ENCODE data around the gene SLC25A26.

Gene SLC25A26

DNA sequence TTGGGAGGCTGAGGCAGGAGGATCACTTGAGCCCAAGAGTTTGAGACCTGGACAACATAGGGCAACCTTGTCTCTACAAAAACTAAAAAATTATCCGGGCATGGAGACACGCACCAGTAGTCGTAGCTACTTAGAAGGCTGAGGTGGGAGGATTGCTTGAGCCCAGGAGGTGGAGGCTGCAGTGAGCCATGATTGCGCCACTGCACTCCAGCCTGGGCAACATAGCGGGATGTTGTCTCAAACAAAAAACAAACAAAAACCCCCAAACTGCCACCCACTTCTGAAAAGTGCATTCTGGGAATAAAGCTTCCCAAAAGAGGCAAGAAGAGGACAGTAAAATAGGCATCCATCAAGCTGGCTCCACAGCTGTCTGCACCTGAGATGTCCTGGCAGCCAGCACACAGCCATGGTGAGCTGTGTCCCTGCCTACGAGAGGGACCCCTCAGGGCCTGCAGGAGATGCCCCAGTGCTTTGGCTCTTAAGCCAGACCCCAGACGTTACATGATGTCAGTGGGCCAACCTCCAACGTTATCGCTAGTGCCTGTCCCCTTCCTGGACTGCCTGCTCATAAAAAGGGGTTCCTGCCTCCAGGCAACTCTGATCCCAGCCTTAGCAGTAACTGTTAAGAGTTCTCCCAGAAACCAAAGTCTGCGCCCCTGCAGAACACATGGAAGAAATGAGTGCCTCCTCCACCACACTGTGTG, 178.9 kb downstream of the SLC25A26 start:
- DNase-seq, result peak; percentile 30

DNA sequence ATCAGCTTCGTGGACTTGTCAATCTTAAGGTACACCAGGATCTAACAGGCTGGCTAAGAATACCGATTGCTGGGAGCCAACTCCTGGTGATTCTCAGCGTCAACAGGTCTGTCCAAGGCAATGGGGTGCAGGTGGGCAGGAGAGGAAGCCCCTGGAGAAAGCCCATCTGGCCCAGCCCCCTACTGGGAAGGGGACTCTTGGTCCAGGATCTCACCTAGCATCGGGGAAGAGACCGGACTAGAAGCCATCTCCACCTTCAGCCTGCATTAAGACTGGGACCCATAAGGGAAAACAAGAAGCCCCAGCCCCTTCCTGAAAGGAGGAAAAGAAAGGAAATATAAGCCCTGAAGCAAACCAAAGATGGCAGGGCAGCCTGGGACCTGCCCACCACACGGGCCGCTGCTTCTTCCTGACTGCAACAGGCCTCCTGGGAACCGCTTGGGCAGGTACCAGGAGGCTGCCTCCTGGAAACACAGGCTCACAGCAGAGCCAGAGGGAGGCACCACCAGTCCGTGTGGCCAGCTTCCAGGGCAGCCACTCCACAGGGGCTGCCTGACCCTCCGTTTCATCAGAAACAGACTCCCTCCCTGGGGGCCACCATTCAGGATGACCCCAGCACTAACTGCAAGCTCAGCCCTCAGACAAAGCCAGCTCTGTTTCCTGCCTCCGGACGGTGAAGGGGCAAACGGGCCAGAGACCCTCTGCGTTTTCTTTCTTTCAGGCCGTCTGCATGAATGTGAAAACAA, 179.8 kb downstream of the SLC25A26 start:
- peak; percentile 44 for DNase-seq

DNA sequence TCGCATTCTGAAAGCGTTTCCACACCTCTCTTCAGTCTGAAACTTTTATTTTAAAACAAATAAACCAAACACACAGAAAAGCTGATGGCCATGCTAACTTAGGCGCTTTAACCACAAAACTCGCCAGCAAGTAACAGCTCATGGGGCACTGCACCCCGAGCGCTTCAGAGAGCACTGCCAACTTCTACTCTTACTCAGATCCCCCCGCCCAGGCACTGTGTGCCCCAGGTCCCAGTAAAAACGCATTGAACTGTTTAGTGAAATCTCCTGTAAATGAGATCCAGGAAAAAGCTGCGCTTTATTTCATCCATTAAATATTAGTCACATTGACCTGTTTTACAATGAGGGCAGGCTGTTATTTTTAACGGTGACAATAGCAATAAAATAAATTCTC, 180.4 kb downstream of the SLC25A26 start:
- DNase-seq, result peak; percentile 43

DNA sequence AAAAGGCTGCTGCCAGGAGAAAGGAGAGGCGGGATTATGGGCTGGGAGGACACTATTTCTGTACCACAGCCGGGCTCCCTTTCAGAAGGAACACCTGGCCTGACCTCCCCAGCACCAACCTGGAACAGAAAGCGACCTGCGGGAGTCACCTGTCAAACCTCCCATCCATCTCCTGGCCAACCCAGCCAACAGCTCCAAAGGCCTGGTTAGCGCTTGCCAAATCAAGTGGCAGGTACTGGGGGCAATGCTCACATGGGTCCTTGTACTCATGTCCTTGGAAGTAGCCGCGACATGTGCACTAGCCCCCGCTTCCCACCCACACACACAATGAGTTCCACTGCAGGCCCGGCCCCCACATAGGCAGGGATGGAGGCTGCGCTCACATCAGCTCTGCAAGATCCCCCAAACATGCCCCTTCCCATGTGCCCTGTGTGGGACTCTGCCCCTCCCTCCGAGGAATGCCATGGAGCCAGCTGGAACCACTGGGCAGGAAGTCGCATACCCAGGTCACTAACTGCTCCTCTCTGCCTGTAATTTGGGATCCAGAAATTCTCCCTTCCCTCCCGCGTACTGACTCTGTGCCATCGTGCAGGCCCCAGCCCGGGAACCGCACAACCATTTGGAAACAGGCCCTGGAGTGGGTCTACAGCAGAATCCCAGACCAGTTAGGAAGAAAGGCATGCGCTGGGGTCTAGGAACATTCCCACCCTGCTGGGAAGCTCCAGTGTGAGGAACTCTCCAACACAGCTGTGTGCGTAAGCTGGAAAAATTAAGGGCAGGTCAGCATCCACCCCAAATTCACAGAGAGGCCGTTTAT, 181.1 kb downstream of the SLC25A26 start:
- peak; percentile 56 for DNase-seq

DNA sequence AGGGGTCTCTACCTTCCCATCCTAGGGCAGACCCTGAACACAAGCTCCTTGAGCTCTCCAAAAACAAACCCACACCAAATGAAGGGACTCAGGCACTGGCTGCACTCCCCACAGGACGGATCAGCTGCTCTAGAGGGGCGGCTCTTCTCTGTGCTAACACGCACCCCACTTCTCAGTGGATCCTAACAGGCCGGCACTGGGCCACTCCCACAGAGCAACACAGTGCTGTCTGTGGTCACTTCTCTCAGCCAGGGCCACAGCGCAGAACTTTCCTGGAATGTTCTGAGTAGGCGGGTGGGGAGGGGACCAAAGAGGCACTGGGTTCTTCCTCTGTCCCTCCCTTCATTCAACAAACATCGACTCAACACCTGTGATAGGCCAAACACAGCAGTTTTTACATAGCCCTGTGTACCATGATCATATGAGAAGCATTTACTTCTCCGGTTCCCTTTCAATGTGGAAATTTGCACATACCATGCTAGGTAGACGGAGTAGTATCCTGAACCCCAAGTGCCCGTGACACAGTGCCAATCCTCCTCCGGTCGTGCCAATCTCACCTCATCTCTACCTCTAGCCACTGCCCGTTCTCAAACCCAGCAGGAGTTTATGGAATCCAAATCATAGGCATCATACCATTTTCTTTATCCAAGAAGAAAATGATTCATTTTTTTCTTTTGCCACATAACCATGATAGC, 181.9 kb downstream of the SLC25A26 start:
- DNase-seq, result peak; percentile 54

DNA sequence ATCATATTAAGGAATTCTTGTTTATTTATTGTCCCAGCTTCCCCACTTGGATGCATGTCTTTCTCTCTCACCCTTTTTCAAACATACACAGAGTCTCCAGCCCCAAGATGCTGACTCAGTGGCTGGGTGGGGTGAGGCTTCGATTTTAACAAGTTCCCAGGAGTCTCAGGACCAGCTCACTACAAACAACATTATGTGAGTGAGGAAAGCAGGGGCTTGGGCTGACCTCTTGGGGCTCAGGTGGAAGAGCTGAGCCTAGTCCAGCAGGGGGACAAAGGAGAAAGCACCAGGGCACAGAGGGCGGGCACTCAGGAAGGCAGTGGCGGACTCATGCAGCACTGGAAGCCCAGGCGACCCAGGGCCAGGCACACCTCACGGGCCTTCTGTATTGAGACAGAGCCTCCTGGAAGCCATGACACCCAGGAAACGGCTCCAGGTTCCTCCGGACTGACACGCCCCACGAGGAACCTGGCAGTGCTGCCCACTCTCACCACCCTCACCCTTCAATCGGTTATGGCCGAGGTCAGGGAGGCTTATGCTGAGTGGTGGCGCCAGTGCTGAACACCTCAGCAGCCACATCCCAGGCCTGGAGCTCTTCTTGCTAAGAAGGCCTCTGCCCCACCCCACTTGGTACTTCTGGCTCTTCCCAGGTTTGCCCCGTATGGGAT, 182.7 kb downstream of the SLC25A26 start:
- DNase-seq, result peak; percentile 40

DNA sequence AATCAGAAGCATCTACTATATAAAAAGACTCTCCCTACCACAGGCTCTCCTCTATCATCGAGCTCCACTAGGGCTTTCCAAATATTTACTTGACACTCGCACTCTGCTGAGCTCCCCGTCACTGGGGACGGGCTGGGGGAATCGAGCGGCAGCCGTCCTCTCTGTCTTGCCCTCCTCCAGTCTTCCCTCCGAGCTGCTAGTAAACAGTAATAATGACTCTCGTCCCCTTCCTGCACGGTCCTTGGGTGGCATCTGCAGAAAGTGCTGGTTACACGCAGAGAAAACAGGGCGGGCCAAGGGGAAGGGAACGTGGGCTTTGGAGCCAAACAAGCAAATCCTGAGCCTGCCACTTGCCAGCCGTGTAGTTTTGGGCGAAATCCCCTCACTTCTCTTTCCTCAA, 183.4 kb downstream of the SLC25A26 start:
- DNase-seq, result peak; percentile 22

DNA sequence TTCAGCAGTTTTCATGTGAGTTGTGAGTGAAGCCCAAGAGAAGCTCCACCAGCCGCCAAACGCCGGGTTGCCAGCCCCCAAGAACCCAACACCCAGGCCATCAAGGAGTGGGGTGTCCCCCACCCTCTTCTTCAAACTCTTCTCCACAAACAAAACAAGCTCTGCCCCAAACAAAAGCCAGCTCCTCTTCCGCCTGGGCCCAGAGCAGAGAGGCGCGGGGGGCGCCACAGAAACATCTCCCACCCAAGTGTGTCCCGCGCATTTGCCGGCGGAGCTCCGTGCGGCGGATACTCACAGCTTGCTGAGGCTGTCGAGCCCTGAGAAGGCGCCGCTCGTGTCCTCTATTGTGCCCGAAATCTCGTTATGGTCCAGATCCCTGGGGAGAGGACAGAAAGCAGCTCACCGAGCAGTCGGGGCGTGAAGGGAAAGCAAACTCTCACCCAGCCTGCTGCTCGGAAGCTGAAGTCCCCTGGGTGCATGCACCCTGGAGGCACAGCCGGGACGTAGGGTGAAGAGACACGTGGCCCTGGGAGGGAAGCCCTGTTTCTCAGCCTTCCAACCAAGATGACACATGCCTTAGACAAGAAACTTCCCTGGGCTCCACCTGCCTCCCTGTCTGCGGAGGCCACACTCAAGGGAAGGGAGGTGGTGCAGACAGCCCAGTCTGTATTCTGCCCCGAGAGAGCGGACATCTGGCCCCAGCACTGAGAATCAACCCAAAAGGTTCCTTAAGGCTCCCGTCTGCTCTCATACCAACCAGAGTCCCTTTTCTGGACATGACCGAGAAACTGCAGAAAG, 184.3 kb downstream of the SLC25A26 start:
- DNase-seq, result peak; percentile 34

DNA sequence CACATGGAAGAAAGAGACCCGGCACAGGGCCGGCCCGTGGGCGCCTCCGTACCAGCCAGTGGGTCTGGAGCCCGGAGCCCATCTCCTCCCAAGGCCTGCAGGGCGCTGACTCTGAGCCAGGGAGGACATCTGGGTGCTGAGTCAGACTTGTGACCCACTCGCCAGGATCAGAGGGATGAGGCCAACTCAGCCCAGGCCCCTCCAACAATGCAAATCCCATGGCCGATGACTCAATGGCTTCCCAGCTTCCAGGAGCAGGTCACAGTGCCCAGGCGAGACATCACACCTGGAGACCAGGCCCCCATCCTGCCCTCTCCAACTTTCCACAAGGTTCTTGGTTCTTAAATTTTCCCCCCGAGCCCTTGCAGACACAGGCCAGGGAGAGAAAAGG, 184.9 kb downstream of the SLC25A26 start:
- DNase-seq, result peak; percentile 31

DNA sequence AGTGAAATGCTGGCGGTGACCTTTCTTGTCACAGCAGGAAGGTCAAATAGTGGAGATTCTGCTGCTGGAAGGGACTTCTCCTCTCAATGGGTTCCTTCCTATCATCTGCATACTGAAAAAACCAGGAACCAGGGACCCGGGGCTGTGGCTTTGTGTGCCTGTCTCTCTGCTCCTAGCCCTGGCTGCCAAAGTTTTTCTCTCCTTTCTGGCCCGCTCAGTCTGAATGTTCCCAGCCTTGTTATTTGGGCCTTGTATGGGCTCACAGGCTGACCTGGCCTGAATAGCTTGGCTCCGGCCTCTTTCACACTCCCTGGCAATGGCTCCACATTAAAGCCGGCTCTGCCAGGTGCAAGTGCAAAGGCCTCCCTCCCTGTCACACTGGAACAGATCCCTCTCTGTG, 185.4 kb downstream of the SLC25A26 start:
- DNase-seq, result no peak

DNA sequence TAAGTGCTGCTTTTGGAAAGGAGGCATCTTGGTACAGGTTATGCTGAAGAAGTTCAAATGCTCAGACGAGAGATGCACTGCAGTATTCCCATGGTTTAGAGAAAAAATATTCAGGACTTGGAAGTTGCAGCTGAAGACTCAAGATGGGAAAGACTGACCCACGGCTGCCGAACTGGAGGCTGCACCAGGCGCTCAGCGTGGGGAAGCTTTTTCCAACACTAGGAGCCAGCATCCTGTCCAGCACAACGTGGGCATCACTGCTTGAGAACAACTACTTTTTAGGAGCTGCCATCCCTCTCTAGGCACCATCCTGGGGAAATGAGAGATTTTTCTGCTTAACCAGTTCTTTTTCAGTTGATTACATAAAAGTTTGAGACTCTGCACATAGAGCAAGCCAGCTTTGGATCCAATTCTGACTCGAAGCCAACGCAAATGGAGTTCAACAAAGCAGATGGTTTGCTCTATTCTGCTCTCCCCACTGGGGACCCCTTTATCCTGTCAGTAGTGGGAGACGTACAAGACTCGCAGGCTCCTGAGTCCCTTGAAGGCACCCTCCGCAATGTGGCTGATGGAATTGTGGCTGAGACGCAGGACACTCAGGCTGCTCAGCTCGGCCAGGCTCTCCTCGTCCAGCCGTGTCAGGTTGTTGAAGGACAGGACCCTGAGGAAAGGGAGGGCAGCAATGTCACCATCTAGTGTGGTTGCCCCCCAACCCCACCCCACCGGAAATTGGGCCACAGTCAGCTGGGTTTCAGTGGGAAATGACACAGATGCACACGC, 186.2 kb downstream of the SLC25A26 start:
- DNase-seq, result peak; percentile 48

DNA sequence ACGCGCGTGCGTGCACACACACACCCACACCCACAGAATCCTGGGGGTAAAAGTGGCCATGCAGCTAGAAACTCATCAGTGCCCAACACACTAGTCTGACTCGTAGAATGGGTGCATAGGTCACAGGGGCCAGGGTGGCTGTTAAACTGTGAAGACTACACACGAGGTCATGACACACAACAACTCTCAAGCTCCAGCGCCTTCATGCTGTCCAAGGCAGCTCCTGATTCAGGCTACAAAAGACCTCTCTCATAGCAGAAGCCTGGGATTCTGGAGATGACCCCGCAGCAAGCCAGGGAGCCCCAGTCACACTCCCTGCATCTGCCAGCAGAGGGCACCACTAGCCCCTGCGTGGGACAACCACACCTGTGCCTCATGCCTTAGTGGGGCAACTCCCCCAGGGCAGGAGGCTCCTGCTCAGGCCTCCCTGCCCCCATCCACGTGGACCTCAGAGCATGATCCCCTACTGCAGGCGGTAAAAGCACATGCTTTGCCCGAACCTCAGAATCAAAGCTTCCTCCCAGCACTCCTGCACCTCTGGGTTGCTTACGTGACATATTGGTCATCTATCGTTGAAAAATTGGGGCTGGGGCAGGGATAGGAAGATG, 186.9 kb downstream of the SLC25A26 start:
- DNase-seq, result peak; percentile 80

DNA sequence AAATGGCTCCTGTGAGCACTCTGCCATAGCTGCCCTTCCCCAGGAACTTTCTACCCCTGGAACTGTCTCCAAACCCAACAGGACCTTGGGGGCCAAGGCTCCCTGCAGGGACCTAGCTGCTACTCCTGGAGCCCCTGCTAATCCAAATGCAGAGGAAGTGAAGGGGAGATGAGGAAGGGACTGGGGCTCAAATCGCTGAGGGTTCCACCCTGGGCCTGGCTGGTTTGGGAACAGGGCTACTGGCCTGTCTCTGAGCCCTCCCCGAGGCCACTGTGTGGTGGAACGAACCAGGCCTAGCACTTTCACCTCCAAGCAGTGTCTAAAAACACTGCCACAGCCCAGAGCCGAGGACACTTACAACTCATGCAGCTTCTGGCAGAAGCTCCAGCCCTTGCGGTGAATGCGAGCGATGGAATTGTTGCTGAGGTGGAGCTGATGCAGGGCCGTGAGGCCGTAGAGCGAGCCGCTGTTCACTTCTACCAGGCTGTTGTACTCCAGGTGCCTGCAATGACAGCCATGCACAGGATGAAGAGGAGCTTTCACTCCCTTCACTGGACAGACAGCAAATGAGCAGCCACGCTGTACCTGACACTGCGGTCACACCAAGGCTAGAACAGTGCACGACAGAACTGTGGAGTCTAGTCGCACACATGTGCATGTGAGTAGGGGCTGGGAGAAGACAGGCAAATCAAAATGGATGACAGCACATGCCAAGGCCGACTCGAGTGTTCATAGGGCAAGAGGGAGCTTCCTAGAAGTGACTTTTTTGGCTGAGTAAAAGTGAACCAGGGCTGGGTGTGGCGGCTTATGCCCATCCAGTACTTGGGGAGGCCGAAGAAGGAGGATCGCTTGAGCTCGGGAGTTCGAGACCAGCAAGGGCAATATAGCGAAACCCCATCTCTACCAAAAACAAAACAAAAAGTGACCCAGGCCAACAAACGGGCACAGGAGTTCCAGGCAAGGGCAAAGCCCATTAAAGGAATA, 189.3 kb downstream of the SLC25A26 start:
- DNase-seq, result peak; percentile 32

DNA sequence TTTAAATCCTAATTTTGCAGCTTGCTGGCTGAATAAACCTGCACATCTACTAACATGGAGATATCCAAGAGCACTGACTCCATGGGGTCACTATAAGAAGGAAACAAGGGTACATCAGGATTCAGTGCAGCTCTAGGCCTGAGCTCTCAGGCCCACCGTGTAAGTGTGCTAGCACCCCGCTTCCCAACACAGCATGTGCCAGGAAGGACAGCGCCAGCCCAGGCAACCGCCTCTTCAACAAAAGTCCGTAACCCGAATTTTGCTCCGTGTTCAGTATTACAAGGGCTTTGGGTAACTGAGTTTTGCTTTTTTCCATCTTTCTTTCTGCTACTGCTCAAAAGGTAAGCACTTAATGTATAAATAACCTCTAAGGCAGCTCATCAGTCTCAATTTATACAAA, 190.2 kb downstream of the SLC25A26 start:
- DNase-seq, result peak; percentile 27

DNA sequence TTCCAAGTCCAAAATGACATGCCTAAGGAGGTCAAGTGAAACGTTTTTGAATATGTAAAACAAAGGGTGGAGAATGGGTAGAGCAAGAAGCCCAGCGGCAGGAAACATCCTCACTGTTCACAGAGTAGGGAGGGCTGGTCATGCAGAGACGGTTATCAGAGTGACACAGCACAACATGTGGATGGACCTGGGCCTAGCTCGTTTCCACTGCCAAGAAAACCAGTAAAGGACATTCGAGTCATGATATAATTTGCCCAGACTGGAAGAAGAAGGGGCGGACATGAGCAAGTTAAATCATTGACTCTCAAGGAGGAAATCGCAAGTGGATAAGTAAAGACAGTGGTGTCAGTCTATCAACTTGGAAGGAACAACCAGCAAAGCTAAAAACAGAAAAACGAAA, 190.7 kb downstream of the SLC25A26 start:
- DNase-seq, result peak; percentile 41

DNA sequence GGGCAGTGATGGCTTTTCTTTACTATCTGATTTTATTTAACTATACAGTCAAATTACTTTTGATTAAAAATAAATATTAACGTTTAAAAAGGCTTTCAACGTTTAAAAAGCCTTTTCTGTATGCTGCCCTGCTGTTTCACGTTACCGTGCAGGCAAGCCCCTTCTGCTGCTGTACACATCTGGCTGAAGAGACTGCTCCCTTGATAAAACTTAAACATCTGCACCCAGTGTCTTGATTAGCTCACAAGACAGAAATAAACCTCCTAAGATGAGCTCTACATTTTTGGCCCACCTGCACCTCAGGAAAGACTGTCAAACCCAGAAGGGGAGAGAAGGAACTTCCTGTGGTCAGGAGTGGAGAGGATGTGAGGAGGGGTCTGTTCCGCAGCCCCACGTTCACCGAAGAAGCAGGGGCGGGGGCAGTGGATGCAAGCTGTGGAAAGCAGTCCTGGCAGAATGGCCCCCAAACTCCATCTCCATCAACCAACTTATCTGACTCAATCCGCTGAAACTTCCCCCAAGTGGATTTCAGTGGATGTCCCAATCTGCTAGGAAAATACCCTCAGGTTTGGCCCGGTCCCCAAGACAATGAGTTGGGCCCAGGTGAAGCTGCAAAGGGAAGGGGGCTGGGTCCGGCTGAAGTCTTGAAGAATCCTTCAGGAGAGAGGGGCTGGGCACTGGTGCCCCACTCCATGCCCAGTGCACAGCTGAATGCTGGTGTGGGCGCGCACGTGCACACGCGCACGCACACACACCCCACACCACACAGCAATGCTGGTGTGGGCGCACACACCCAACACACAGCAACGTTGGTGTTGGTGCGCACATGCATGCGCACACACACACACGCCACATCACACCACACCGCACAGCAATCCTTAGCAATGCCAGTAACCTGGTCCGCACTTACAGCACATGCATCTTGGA, 191.4 kb downstream of the SLC25A26 start:
- peak; percentile 10 for DNase-seq

DNA sequence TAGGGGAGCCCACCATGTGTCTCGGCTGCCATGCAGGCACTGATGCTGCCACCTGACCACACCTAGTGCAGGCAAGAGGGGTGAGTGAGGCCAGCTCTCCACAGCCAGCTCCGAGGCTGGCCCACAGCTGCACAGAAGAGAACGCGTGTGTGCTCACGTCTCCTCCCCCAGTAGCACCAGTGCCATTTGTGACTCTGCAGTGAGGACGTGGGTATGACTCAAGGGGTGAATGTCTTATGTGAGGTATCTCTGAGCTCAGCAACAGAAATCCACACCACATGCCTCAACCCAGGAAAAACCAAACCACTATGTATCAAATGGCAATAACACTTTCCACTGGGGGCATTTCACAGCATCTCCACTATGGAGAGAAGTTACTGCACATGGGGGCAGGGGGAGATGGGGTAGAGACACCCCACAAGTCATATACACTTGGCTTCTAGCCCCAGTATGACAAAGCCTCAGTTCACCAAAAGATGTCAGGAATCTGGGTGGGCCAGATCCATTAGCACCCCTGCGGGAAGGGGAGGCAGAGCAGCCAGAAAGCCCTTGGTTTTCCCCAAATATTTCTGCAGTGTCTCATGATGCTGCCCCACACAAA, 192.4 kb downstream of the SLC25A26 start:
- peak; percentile 13 for DNase-seq
